Measurements from ENCODE around the gene RNF10.
"Not testable (repeated sequence)": the region's sequence is repeated elsewhere in the genome, so short reads cannot be mapped to it uniquely, and the experiment has no call there.

RNF10 gene

GRCh38 chr12:120611534-120611933, 77.4 kb downstream of the RNF10 start:
- not testable (repeated sequence) for DNase-seq (ENCODE audit: low read depth, low spot score)

GRCh38 chr12:120614848-120615247, 80.7 kb downstream of the RNF10 start:
- DNase-seq (ENCODE audit: low read depth, low spot score) = no peak

- not testable (repeated sequence) for DNase-seq (ENCODE audit: low read depth, low spot score)
These were observed 83.0 kb downstream of the RNF10 start for GRCh38 chr12:120617193-120617592.

- DNase-seq (ENCODE audit: low read depth, low spot score) = not testable (repeated sequence)
These were observed 83.6 kb downstream of the RNF10 start for GRCh38 chr12:120617767-120618166.

- no peak for DNase-seq (ENCODE audit: low read depth, low spot score)
These were observed 84.9 kb downstream of the RNF10 start for GRCh38 chr12:120618954-120619615.

- no peak for DNase-seq (ENCODE audit: low read depth, low spot score)
These were observed 86.5 kb downstream of the RNF10 start for GRCh38 chr12:120620624-120621023.

- DNase-seq (ENCODE audit: low read depth, low spot score) = no peak
These were observed 91.6 kb downstream of the RNF10 start for GRCh38 chr12:120625557-120626419.

All from brain pericyte (primary cell).